ENCODE results near the gene KCTD16. TPM values are rescaled to one million over a fixed set of nuclear protein-coding genes. Genes with fewer than 3 reads are reported as not detected.

KCTD16 gene
- total RNA-seq, 2 donors from 2014 or later = 0.14 to 0.62 TPM

DNA sequence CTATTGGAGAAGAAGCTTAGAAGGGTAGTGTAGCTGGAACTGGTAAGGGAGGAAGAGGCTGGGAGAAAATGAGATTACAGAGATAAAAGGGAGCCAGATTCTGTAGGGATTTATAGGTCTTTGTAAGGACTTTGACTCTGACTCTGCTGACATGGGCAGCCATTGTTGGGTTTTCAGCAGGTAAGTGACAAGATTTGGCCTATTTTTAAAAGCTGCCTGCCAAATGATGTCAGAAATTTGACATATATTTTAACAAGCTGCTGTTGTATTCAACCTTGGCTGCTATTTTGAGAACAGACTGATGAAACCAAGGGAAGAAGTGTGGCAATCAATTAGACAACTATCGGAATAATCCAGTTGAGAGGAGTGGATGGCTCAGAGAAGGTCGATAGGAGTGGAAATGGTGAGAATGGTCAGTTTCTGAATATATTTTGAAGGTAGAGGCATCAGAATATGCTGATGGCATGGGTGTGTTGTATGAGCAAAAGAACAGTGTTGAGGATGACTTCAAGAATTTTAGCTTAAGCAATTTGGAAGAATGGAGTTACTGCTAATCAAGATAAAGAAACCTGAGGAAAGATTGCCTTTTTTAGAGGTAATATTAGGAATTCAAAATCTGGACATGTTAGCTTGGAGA, 56.8 kb downstream of the KCTD16 start:
- Histone ChIP-seq H3K27ac (no peak overlapping the region), H3K27me3 (replicated peaks; ENCODE audit: insufficient read depth) (no peaks in the 10 kb centered on the region), H3K9me3 (no peaks in the 10 kb centered on the region), H3K4me3 (no peak overlapping the region), H3K4me1 (replicated peaks) (no peaks in the 10 kb centered on the region), H3K36me3 (no peaks in the 10 kb centered on the region)
- WGBS = 90% methylated on average over 2 of the region's 2 CpGs
- DNase-seq (ENCODE audit: low spot score) = no peak
- intact Hi-C loops (cut with DNase I) = no loop called here
- TF ChIP-seq, protein P1, sequence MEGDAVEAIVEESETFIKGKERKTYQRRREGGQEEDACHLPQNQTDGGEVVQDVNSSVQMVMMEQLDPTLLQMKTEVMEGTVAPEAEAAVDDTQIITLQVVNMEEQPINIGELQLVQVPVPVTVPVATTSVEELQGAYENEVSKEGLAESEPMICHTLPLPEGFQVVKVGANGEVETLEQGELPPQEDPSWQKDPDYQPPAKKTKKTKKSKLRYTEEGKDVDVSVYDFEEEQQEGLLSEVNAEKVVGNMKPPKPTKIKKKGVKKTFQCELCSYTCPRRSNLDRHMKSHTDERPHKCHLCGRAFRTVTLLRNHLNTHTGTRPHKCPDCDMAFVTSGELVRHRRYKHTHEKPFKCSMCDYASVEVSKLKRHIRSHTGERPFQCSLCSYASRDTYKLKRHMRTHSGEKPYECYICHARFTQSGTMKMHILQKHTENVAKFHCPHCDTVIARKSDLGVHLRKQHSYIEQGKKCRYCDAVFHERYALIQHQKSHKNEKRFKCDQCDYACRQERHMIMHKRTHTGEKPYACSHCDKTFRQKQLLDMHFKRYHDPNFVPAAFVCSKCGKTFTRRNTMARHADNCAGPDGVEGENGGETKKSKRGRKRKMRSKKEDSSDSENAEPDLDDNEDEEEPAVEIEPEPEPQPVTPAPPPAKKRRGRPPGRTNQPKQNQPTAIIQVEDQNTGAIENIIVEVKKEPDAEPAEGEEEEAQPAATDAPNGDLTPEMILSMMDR (IDR thresholded peaks at IDR 0.05) = no peak
- TF ChIP-seq POLR2A (IDR thresholded peaks at IDR 0.05) (no peak), POLR2AphosphoS5 (IDR thresholded peaks at IDR 0.05) (no peak)

DNA sequence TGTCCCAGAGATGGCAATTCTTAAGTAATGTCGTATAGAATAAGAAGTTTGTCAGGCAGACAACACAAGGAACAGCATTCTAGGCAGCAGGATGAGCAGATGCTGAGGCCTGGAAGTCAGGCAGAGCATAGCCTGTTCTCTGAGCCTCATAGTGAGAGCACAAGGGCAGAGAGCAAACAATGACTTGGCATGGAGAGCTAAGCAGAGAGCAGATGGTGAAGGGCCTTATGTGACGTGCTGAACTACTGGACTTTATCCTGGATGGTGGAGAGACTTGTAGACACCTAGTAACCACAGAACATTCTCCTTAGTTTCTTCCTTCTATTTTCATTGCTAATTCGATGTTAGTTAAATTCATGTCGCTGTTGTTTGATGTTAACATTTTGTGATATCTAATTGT, 60.1 kb downstream of the KCTD16 start:
- TF ChIP-seq POLR2A (IDR thresholded peaks at IDR 0.05) (no peak), POLR2AphosphoS5 (IDR thresholded peaks at IDR 0.05) (no peak)
- TF ChIP-seq, protein P1 (IDR thresholded peaks at IDR 0.05) = no peak
- intact Hi-C loops (cut with DNase I) = no loop called here

DNA sequence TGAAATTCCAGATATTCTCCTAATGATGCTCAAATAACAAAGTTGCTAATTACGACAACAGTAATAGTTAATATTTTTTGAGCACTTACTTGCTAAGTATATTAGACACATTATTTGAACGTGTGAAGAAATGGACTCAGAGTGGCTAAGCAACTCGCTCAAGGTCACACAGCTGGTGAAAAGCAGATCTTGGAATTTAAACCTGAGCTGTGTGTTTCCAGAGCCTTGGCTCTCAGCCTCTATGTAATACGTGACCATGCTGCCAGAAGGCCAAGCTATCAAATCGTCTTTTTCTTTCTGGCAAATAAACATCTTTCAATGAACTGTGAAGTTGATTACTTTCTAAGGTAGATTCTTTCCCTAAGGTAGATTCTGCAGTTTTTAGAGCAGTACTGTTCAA, 61.6 kb downstream of the KCTD16 start:
- Histone ChIP-seq H3K27ac (no peak overlapping the region), H3K36me3 (no peaks in the 10 kb centered on the region), H3K27me3 (replicated peaks; ENCODE audit: insufficient read depth) (no peaks in the 10 kb centered on the region), H3K4me3 (no peak overlapping the region), H3K4me1 (replicated peaks) (no peaks in the 10 kb centered on the region), H3K9me3 (no peaks in the 10 kb centered on the region)
- DNase-seq (ENCODE audit: low spot score) = no peak
- WGBS = 80% methylated on average over 5 of the region's 5 CpGs
- TF ChIP-seq POLR2AphosphoS5 (IDR thresholded peaks at IDR 0.05) = no peak
- no peak for TF ChIP-seq POLR2A (IDR thresholded peaks at IDR 0.05)
- TF ChIP-seq, protein P1 (IDR thresholded peaks at IDR 0.05) = no peak
- intact Hi-C loops (cut with DNase I) = no loop called here

More for the DNA sequence above, 60.1 kb downstream of the KCTD16 start:
- no peaks in the 10 kb centered on the region for H3K36me3 ChIP-seq
- WGBS = 82% methylated on average over 4 of the region's 4 CpGs
- H3K4me1 ChIP-seq (replicated peaks) = no peaks in the 10 kb centered on the region
- H3K27ac ChIP-seq = no peak overlapping the region
- H3K9me3 ChIP-seq = no peaks in the 10 kb centered on the region
- no peaks in the 10 kb centered on the region for H3K27me3 ChIP-seq (replicated peaks; ENCODE audit: insufficient read depth)
- no peak overlapping the region for H3K4me3 ChIP-seq
- no peak for DNase-seq (ENCODE audit: low spot score)

DNA sequence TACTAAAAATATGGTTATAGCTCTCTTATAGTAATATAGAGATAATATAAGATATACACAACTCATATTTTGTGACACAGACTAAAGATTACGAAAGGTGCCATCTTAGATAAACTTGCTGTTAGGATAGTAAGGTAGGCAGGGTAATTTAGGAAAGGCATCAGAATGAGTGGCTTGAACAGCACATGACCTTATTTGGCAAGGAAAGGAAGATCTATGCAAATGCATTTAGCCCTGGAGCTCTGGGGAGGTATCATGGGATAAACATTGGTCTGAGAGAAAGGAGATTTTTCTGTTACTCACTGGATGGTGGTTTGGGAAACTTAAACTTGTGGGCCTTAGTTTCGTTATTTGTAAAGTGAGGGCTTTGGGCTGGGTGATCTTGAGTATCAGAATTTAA, 65.8 kb downstream of the KCTD16 start:
- Histone ChIP-seq H3K36me3 (no peaks in the 10 kb centered on the region), H3K27ac (no peak overlapping the region), H3K27me3 (replicated peaks; ENCODE audit: insufficient read depth) (no peaks in the 10 kb centered on the region), H3K4me3 (no peak overlapping the region), H3K9me3 (no peaks in the 10 kb centered on the region), H3K4me1 (replicated peaks) (no peaks in the 10 kb centered on the region)
- intact Hi-C loops (cut with DNase I) = no loop called here
- TF ChIP-seq POLR2A (IDR thresholded peaks at IDR 0.05) (no peak), POLR2AphosphoS5 (IDR thresholded peaks at IDR 0.05) (no peak)
- TF ChIP-seq, protein P1 (IDR thresholded peaks at IDR 0.05) = no peak
- DNase-seq (ENCODE audit: low spot score) = no peak
- WGBS = 82% methylated on average over 2 of the region's 2 CpGs

DNA sequence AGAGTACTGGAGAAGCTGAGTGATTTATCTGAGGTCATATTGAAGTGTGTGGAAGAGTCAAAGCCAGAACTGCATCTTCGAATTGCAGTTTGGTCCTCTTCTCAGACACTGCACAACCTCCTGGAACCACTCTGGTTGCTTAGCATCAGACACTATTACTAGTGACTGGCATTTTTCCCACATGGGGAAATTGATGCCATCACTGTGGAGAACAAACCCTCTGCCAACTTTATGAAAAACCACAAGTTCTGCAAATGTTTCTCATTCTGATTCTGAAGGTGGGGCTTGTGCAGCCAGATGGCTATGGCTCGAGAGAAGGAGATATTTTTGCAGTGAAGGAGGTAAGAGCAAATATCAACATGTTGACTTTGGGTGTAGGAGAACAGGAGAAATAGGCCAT, 67.2 kb downstream of the KCTD16 start:
- intact Hi-C loops (cut with DNase I) = no loop called here
- no peaks in the 10 kb centered on the region for H3K4me1 ChIP-seq (replicated peaks)
- WGBS = 53% methylated on average over 2 of the region's 2 CpGs
- H3K27ac ChIP-seq = no peak overlapping the region
- H3K9me3 ChIP-seq = no peaks in the 10 kb centered on the region
- TF ChIP-seq POLR2A (IDR thresholded peaks at IDR 0.05) (no peak), POLR2AphosphoS5 (IDR thresholded peaks at IDR 0.05) (no peak)
- TF ChIP-seq, protein P1 (IDR thresholded peaks at IDR 0.05) = no peak
- no peaks in the 10 kb centered on the region for H3K36me3 ChIP-seq
- DNase-seq (ENCODE audit: low spot score) = no peak
- no peaks in the 10 kb centered on the region for H3K27me3 ChIP-seq (replicated peaks; ENCODE audit: insufficient read depth)
- H3K4me3 ChIP-seq = no peak overlapping the region

Data from prostate gland (tissue), 2 donors.